ENCODE data around the gene CHFR.
"Not testable (repeated sequence)": the region's sequence is repeated elsewhere in the genome, so short reads cannot be mapped to it uniquely, and the experiment has no call there.

DNA sequence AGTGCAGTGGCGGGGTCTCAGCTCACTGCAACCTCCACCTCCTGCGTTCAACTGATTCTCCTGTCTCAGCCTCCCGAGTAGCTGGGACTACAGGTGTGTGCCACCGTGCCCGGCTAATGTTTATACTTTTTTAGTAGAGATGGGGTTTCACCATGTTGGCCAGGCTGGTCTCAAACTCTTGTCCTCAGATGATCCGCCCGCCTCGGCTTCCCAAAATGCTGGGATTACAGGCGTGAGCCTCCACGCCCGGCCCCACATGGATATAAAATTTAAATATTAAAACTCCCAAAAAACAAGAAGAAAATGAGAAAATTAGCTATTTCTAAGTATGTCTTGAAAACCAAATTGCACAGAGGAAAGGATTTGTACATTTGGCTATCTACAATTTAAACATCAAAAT is 42.7 kb downstream of the CHFR start:
- TF ChIP-seq CCAR2 (IDR thresholded peaks at IDR 0.05; ENCODE audit: low read depth, low read length); POLR2A (conservative IDR thresholded peaks at IDR 0.05): not testable (repeated sequence)

Measured in K562 (cell line).